GM12873 (cell line): ENCODE data around the gene NAXE.

Source experiments
- CTCF ChIP-seq: IDR thresholded peaks from 2 replicates; pipeline ENCODE4 v1.5.1; 2012; ENCODE audit warnings: low read depth, mild to moderate bottlenecking, moderate library complexity, low read length, control low read depth; ENCODE audit not compliant: insufficient read depth; ENCODE audit errors: missing control alignments

NAXE gene

DNA sequence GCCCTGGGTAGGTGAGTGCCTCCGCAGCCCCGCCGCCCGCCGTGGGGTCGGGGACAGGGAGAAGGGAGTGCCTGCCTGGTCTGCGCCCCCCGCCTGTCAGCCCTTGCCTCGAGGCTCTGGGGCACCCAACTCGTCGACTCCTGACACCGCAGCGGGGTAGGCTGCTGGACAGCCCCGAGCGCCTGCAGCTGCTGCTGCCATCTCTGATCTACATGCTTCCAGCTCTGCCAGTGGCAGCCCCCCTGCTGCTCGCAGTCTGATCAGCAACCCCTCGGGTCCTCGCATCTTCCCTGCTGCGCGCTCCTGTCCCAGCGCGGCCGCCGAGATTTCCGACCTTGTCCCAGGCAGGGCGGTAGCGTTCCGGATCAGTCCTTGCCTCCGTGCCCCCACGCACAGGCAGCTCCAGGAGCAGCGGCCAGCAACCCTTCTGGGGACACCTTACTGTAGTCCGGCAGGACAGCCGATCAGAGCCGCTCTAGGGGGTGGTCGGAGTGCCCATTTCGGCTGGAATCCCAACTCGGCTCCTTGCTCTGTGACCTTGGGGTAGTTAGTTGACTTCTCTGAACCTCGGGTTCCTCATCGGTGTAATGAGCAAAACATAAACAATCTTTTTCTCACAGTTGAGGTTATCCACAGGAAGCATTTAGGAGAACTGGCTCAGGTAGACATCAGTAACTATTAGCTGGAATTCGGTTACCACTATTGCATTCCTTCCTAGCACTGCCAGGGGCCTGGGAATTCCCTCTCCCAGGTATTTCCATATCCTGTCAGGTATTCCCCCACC is 50.9 kb downstream of the NAXE start:
- TF ChIP-seq CTCF: no peak

DNA sequence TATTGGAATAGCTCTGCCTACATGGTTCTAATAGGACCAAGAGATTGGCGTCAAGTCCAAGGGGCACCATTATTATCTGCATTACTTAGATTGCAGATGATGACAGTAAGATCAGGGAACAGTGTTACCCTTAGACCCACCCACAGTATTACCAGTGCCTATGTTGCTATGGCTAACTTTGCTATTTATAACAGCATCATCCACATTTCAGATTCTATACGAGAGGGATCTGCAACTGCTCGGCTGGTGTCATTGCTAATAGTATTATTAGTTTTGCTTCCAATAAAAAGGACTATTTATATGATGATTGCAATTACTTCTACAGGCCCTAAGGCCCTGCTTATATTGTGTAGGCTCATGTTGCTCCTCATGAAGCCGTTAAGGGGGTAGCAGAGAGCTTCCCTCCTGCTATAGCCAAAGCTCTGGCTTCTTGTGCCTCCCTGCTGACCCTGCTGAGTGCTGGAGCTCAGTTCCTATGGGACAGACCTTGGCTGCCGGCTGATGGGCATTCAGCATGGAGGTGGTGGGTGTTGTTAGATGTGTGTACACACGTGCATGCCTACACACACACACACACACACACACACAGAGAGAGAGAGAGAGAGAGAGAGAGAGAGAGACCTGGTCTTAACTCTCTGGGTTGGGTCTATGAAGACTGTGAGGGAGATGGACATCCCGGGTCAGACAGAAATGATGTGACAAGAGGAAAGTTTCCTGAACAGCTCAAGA is 51.6 kb downstream of the NAXE start:
- no peak for TF ChIP-seq CTCF

DNA sequence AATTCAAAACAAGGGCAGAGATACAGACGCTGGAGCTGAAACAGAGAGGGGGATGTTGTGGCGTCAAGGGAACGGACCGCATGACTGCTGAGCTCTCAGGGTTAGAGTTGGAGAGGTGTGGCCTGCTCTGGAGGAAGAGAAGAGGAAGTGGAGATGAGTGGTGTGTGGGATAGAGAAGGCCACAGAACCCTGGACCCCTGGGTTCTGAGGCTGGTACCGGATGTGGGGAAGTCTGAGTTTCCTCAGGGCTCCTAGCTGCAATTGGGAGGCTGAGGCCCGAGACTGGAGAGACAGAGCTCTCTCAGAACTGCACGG is 52.2 kb downstream of the NAXE start:
- TF ChIP-seq CTCF: no peak
